ENCODE results near the gene CPT1A.
"Not testable (repeated sequence)": the region's sequence is repeated elsewhere in the genome, so short reads cannot be mapped to it uniquely, and the experiment has no call there.

Gene CPT1A

DNA sequence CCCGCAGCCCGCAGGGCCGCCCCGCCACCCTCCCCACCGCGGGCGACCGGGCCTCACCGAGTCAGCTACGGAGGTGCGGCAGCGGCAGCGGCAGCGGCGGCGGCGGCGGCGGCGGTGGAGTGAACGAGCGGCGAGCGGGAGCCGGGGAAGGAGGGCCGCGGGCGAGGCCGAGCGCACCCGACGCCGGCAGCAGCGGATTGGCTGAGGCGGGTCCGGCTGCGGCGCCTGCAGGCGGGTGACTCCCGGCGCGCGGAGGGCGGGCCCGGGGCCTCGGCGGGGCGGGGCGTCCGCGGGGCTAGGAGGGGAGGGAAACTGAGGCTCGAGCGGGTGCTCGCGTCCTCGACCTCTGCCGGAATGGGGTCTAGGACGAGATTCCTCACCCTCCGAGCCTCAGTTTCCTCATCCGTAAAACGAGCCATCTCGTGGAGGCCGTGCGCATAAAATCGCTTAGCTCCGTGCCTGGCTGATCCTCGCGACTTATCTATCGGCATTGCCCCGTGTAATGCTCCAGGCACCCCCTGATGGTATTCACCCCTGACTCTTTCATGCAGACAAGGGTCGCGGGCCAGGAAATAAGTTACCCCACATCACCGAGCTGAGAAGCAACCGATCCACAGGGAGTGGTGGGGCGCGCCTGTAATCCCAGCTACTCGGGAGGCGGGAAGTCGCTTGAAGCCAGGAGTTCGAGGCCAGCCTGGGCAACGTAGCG is at the start of gene CPT1A:
Gene CPT1A, minus strand, starts transcription at position 199 of the 709 bp plus-strand sequence. CDS start 26,442 bp downstream, outside the sequence.
- peak; percentile 42 for DNase-seq

DNA sequence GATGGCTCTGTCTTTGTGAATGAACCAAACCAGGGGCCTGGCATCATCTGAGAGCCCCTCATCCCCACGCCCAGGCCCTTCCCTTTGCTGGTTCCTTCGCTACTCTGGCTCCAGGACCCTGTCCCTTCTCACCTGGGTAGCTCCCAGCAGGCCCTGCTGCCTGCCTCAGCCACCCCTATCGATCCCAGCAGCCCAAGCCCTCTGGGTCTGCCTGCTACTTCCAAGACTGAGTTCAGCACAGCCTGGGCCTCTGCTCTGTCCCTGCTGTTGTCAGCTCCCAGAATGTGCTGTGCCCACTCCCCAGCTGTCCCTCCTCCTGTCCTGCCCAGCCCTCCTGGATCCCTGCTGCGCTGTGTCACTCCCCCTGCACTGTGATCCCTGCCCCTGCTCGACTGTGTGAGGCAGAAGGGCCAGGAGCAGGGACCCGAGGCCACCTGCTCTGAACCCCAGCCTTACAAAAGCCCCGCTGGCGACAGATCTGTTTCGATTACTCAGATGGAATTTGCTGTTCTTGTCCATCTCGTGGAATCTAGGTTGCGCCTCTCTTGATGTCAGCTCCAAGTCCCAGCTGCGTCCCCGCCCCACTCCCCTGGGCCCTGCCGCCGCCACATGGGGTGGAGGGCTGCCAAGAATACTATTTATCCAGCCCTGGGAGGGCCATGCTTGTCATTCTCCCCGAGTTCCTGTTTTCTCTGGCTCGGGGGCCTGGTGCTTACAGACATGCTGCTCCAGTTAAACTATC is 48.9 kb upstream of the CPT1A start:
- no peak for DNase-seq

DNA sequence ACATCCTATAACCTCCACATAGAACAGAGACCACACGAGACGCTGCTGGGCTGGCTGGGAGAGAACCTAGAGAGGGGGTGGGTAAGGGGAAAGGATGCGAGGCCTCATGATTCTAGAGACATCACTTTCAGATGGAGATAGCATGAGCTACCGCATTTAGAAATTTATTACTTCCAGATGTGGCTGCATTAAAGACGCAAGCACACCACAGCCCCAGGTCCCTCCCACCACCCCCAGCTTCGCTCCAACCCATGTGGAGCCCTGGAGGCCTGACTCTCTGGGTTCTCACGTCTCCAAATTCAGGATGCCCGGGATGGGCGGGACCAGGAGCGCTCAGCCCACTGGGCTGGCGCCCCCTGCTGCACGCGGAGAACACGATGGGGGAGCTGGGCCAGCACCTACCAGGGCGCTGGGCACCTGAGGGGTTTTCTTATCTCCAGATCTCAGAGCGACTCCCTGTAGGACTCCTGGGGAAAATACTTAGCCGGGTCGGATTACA is 48.3 kb upstream of the CPT1A start:
- no peak for DNase-seq

GRCh38 chr11:68884827-68885226 is 43.1 kb upstream of the CPT1A start:
- not testable (repeated sequence) for DNase-seq

GRCh38 chr11:68882391-68882790 is 40.7 kb upstream of the CPT1A start:
- DNase-seq = no peak

DNA sequence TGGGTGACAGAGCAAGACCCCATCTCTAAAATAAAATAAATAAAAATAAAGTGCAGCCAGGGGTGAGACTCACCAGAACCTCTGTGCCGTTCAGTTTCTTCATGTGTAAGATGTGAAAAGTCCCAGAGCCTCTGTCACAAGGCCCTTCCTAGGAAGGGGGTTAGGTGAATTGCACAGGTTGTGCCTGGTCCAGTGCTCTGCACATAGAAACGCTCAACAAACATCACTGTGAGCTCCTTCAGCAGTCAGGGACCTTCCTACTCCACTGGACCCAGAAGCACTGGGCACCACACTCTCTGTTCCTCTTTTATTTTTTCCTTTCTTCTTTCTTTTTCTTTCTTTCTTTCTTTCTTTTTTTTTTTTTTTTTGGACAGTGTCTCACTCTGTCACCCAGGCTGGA is 39.6 kb upstream of the CPT1A start:
- DNase-seq = no peak

DNA sequence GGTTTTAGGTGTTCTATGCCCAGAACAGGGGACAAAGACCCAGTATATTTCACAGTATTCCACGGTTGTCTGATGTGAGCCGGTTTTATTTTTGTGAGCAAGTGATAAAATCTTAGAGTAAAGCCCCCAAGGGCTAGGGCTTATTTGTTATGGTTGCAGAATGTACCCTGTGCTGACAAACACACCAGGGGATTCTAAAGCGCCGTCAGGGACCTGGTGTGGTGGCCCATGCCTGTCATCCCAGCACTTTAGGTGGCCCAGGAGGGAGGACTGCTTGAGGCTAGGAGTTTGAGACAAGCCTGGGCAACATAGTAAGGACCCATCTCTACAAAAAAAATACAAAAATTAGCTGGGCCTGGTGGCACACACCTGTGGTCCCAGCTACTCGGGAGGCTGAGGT is 39.1 kb upstream of the CPT1A start:
- DNase-seq = no peak

DNA sequence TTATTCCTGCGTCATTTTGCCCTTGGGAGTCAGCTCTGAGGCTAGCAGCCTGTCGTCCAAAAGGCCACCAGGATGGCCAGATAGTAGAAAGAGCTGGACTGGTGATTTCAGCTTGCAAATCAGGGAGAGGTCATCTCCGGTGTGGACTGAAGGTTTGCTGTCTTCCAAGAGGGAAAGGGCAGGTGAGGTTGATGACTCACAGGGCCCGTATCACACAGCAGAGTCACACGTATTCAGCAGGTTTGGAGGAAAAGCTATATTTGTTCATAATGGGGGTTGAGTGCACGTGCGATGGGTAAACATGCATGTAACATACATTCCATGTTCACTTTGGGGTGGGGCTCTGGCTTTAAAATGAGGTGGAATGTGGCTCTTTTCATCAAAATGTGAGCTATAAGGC is 36.3 kb upstream of the CPT1A start:
- DNase-seq = no peak

GRCh38 chr11:68872216-68873003 is 30.7 kb upstream of the CPT1A start:
- no peak for DNase-seq

- no peak for DNase-seq
Measured at GRCh38 chr11:68870470-68870869, 28.8 kb upstream of the CPT1A start.

DNA sequence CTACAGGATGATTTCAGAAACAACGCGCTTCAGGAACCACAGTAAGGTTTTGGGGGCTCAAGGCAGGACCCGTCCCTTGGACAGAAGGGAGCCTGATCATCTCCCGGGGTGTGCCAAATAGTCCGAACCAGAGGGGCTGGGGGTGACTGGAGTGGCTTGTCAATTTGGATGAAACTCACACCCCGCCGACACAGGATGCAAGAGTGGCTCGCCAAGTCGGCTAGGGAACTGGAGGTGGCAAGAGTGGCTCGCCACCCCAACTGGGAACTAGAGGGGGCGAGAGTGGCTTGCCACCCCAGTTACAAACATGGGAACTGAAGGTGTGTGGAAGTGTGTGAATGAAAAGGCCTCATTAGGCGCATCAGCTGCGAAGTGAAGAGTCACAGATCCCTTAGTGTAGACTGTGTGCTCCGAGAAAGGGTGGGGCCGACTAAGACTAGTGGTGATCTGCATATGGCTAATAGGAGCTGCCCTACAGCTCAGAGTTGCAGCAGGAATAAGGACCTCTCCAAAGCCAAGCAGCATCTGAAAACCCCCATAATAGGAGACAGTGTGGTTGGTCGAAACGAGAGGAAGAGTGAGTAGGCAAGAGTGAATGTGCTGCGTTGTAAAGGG is 26.6 kb upstream of the CPT1A start:
- DNase-seq = no peak

DNA sequence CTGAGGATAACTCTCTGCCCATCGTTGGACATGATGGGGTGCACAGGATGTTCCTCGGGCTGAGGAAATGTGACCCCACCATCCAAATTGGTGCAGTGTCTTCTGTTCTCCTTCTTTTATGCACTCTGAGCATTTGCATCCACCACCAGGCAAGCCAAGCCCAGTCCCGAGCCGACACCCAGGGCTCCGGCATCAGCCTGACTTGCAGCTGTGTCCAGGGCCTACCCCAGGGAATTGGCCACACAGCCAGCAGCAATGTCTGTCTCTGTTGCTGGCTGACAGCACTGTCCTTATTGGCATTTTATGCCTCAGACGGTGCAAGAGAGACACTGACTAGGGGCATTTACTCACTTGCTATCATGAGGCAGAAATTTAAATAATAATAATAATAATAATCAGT is 25.4 kb upstream of the CPT1A start:
- no peak for DNase-seq

GRCh38 chr11:68865241-68865640 is 23.5 kb upstream of the CPT1A start:
- DNase-seq = no peak

DNA sequence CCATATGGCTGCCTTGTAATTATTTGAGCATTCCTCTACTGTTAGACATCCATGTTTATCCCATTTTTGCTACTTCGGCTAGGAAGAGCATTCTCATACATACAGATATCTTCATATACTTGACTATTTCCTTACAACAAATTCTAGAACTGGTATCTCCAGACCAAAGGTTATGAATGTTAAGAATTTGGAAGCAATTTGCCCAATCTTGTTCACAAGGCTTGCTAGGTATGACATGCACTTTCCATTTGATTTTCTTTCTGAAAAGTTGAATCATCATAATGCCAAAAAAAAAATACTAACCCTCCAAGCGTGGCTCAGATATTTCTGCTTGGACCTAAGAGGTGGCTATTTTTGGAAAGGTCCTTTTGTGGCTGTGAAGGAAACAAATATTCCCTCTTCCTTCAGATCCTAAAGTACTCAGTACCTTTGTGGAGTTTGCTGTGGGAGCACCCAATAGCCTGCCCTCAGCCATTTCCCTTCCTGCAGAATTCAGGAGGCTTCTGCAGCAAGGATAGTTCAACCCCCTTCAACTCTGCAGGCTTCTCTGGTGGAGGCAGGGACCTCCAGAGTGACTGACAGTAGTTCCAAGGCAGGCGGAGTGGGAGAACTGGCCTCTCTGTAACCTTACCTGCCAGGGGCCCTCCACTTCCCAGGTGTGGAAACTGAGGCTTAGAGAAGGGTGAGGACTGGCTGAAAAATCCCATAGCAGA is 22.0 kb upstream of the CPT1A start:
- DNase-seq = no peak

DNA sequence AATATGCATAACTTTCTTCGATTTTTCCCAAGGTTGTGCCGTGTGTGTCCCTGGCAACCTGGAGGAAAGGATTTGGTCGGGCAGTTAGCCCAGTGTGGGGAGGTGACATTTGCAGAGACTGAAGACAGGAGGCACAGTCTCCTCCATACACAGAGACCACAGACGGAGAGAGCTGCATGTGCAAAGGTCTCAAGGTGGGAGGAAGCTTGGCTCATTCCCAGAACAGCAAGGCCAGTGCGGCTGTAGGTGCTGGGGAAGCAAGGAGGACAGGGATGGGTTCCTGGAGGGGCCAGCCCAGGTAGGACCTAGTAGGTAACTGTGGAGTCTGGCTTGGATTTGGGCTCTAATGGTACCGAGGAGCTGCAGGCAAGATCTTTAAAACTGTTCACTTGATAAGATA is 20.7 kb upstream of the CPT1A start:
- DNase-seq = no peak

GRCh38 chr11:68859123-68859522 is 17.4 kb upstream of the CPT1A start:
- DNase-seq = no peak

- DNase-seq = no peak
Measured at GRCh38 chr11:68857037-68857586, 15.4 kb upstream of the CPT1A start.

DNA sequence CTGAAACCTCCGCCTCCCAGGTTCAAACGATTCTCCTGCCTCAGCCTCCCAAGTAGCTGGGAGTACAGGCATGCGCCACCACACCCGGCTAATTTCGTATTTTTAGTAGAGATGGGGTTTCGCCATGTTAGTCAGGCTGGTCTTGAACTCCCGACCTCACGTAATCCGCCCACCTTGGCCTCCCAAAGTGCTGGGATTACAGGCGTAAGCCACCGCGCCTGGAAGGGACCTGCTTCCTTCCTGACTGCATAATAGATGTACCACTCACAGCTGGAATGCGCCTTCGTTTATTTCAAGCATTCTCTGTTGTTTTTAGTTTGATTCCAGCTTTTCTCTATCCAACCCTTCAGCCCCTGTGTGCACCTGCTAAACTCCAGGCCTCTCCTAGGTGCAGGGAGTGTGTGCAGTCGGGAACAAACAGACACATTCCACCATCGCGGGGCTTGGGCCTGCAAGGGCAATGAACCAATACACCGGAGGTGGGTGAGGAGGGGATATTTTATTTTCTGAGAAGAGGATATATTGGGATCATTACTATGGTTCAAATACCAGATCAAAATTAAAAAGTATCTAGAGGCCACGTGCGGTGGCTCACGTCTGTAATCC is 14.8 kb upstream of the CPT1A start:
- DNase-seq = not testable (repeated sequence)

- no peak for DNase-seq
Measured at GRCh38 chr11:68855205-68855981, 13.7 kb upstream of the CPT1A start.

- no peak for DNase-seq
Measured at GRCh38 chr11:68854273-68854958, 12.7 kb upstream of the CPT1A start.
